Muscle of back (tissue), 11 donors: ENCODE results near the gene URAD. TPM values are rescaled to one million over a fixed set of nuclear protein-coding genes. Genes with fewer than 3 reads are reported as not detected.

Experiments
- DNase-seq, 3 donors: peaks; one replicate each; pipeline versions ENCODE4 v3.0.0 to v3.0.0-alpha.2; 2013
- polyA plus RNA-seq, 10 donors: library from polyadenylated mRNA; unstranded; fragments of 120-200 nt; gene quantifications; one replicate each; pipeline ENCODE4 v1.2.1, GENCODE V29; 2013; ENCODE audit not compliant: insufficient read length in 10 of 10

Gene URAD
- polyA plus RNA-seq, 10 donors = not detected

DNA sequence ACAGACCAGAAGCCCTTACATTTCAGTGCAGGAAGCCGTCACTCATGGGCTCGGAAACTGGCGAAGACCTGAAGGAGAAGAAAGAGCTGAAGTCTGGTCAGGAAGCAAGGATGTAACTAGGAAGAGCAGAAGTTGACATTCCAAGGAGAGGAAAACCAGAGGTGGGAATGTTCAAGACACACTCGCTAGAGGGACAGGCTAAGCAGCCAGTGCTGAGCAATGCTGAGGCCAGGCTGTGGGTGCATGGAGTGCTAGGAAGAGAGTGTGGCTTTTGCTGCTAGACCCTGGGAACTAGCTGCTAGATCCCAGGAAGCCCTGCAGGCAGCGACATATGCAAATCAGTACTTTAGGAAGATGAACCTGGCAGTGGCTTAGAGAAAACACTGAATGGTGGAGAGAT lies 12.1 kb upstream of the URAD start:
- no peak for DNase-seq

DNA sequence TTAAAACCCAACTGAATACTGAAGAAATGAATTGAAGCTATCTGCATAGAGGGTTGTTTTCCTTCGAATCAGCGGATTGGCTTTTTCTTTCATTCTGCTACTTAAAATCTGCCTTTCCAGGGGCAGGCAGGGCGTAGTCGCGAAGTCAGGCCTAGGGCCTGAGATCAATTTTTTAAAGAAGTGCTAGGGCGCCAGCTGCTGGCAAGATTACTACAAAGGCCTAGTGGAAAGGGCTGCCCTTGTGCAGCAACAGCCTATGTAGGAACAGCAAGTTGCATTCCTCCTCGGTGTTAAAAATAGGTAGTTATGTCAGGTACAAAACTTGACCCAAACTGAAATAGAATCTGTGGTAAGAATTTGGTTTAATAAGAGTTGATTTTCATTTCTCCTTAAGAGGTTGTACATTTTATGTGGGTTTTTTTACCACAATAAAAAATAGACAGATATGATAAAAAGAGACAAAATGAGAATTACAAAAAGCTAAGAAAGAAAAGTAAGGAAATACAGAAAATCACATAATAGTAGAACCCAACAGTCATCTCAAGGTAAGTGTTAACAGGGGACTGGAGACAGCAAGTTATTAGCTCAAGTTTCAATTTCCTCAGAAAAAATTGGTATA lies 9.5 kb upstream of the URAD start:
- DNase-seq = peak; percentile 11 to 49 (median 38)

- no peak for DNase-seq
These were observed 3.4 kb upstream of the URAD start for GRCh38 chr13:27991881-27992280.

- no peak for DNase-seq
These were observed 2.9 kb downstream of the URAD start for GRCh38 chr13:27985600-27985999.

- DNase-seq = no peak
These were observed 6.1 kb downstream of the URAD start for GRCh38 chr13:27982361-27982760.

- no peak for DNase-seq
These were observed 7.3 kb downstream of the URAD start for GRCh38 chr13:27981006-27981708.

DNA sequence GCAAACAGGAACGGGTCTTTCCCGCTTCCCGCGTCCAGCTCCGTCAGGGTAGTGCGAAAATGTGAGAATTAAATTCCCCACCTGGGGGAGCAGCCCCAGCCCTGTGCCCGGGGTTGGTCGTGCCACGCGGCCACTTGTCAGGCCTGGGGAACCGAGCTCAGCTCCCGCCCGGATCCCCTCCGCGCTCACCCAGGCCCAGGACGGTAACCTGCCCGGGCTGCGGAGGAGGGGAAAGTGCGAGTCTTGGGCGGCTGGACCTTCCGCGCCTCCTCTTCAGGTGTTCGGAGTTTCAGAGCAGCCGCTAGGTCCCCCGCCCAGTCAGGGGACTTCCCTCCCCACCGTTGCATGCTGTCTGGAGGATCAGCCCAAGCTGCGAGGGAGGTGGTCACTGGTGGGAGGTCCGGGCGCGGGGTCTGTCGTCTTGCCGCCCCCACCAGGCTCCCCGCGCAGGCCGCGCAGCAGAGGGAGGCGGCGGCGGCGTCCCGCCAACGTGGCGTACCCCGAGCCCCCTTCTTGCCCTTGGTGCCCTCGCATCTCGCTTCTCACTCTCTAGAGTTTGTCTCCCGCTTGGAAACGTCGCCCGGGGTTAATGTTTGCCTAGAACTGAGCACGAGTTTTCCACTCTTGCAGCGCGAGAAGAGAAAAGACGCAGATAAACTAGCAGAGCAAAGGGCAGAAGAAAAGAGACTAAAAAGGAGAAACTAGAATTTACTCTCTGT lies 8.1 kb downstream of the URAD start:
- DNase-seq = no peak

DNA sequence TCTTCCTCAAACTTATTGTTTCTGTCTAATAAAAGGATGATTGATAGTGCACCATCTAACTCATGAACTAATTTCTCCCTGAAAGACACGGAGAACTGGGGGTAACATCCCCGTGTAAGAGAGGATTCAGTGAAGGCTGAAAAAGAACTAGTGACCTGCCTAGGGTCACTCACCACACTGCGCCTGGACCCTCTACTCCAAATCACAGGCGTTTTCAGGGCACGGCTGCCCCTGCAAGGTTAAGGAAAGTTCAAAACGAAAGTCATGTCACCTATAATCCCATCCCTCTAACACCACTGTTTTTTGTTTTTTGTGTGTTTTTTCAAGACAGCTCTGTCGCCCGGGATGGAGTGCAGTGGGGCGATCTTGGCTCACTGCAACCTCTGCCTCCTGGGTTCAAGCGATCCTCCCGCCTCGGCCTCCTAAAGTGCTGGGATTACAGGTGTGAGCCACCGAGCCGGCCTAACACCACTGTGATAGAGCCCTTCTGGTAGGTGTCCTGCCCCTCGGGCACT lies 8.7 kb downstream of the URAD start:
- DNase-seq = no peak

GRCh38 chr13:27979001-27979643 lies 9.4 kb downstream of the URAD start:
- DNase-seq = no peak

DNA sequence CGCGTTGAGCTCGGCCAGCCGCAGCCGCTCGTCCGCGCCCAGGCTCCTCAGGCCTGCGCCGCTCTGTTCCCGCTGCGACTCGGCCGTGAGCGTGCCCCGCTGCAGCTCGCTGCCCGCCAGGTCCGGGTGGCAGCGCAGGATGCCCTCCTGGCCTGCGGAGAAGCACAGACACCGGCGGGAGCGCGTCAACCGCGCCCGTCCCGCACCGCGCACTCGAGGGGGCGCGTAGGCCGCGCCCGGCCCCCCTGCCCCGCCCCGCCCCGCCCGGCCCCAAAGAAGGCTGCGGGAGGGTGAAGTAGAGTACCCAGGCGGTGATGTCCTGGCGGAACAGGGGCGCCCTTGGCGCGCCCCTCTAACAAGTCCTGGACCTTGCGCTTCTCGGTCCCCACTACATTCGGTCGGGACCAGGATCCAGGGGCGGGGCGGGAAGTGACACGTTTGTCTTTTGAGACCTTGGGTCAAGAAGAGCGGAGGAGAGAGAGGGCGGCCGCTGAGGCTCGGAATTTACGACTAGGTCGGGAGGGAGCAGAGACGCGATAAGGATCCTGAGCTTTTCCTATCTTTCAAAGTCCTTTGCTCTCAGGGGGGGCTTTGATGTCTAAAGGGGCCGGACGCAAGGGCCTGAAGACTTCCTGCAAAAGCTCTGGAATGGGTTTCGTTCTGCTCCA lies 10.1 kb downstream of the URAD start:
- DNase-seq = no peak

DNA sequence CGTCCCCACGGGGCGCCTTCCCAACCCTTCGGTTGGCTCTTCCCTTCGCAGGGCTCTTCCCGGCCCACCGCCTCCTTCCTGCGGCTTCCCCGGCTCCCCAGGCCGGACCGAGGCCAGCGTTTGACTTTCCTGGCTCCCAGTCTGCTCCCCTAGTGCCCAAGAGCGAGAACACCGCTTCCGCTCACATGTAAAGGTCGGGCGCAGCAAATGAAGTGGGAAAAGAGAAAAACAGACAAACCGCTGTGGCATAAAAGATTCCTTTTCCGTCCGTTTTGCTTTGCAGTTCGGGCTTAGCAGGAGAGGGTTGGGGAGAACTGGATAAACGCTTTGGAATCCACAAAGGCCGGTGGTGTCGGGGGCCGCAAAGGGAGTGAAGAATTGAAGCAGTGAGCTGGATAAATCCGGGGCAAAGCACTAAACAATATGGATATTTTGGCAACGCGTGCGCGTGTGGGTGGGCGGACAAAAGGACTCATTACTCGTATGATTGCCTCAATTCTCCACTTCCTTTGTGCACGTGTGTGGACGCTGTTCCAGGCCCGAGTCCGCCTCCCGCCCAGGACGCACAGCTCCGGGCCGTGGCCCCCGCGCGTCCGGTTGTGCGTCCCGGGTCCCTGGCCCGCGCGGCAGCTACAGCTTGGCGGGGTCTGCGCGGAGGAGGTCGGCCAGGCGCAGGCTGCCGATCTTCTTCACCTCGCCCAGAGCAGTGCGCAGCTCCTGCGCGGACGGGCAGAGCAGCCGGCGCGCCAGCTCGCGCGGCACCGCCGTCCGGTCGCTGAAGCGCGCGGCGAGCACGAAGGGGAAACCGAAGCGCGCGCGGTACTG lies 10.8 kb downstream of the URAD start:
- DNase-seq = peak in 1 of 3 donors; percentile 41

DNA sequence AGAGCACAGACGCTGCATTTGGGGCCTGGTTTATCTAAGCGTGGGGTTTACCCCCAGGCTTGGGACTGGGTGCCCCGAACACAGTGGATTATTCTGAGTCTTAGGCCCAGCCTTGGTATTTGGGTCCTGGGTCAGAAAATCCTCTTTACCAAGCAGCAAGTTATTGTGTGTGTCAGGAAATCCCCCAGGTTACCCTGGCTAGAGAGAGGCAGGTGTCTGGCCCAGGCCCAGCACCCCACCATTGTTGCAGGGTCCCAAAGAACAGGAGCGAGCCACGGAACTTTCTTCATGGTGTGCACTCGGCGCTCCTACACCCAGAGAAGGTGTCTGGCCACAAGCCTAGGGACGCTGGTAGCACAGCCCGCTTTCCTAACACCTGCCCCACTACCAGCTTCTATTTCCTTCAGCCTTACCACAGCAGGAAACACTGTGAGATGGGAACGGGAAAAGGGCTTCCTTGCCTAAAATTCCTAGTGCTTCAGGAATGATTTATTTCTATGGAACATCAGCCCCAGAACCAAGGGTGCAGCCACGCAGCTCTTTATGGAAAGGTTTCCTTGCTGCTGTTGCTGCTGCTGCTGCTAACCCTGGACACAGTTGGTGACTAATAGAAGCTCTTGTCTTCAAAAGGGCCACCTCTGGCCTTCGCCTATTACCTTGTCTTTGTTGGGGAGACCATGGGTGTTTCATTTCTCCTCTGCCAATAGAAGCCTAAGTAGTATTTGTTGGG lies 12.0 kb downstream of the URAD start:
- no peak for DNase-seq

- no peak for DNase-seq
These were observed 12.7 kb downstream of the URAD start for GRCh38 chr13:27975564-27976361.

DNA sequence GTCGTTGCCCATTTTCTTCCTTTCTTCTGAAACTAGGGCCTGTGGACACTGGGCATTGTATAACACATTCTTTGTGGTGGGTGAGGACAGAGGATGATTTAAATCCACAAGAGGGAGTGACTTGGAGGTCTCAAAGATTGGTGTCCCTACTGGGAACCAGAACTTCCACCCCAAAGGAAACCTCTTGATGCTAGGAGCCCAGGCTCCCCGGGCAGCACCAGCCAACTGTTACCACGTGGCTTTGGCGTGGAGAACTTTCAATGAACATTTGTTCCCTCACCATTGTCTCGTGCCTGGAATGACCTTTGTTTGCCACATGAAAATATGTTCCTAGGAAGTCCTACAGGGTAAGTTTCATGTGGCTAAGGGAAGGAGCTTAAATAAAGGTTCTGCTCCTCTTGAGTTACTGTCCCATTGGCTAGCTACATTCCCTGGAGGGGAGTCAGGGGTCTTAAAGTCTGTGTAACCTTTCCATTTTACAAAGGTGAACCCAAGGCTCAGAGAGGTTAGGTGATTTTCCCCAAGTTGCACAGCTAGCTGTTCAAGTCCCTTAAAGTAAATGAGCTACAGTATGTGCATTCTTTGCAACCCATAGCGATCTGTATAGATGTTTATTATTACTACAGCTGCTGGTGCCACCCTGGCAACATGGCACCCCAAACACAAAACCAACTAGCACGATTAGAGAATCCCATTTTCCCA lies 14.4 kb downstream of the URAD start:
- no peak for DNase-seq

DNA sequence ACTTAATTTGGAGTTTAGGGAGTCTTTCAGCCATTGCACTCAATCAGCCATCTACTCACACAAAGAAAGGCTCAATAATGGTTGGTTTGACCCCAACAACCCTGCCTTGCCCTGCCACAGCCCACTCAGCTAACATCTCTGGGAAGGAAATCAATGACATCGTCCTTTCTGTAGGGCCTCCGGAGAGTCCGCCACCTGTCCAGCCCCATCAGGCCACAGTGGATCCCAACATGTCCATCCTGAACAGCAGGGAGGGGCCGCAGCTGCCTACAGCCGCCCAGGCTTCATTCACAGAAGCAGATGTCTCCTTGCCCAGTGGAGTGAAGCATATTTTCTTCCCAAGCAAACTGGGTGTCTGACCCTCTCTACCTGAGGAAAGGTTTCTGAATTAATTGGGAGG lies 15.2 kb downstream of the URAD start:
- DNase-seq = no peak

GRCh38 chr13:27972478-27972820 lies 16.0 kb downstream of the URAD start:
- DNase-seq = no peak

- no peak for DNase-seq
These were observed 16.6 kb downstream of the URAD start for GRCh38 chr13:27971776-27972477.

GRCh38 chr13:27971236-27971645 lies 17.3 kb downstream of the URAD start:
- DNase-seq = no peak
